HG03175 (cell line): Measurements from ENCODE around the gene PLPP6.

ENCODE experiments used
- ATAC-seq: cut with Tn5 transposase; IDR thresholded peaks from one replicate; pipeline ENCODE4 v1.9.1; 2021; ENCODE audit warnings: mild to moderate bottlenecking, moderate library complexity; ENCODE audit not compliant: unreplicated experiment

Gene PLPP6

DNA sequence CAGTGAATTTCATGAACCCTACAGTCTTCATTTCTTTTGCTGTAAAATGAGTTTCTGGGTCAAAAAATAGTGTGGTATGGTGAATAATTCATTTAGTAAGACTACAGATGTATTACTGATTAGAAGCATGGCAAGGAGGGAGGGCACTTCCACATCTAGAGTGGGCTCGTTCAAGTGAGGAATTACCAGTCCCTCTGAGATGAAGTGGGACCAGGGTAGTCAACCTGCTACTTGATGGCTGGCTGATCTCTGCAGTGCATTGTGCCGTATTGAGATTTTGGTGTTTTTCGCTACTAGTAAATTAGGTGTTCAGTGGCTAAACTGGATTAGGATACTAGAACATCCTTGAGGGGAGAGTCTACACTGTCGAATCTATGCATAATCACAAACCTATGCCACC is 28.1 kb downstream of the PLPP6 start:
- peak; percentile 55 for ATAC-seq

DNA sequence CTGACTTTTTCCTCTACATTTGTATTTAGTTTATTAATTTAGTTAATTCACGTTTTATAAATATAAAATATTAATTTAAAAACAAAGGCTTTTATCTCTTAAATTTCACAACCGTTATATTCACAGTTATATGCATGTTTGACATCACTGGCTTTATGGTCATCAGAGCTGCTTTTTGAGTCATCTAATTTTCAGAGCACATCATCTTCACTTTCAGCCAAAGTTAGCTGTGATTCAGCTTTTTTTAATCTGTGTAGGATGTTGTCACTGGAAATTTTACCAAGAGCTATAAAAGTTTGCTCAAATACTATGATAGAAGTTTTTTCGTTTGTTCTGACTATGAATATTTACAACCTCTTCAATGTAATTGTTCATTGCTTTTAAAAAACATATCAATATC is 29.7 kb downstream of the PLPP6 start:
- ATAC-seq = no peak

GRCh38 chr9:4700091-4700490 is 38.0 kb downstream of the PLPP6 start:
- no peak for ATAC-seq

DNA sequence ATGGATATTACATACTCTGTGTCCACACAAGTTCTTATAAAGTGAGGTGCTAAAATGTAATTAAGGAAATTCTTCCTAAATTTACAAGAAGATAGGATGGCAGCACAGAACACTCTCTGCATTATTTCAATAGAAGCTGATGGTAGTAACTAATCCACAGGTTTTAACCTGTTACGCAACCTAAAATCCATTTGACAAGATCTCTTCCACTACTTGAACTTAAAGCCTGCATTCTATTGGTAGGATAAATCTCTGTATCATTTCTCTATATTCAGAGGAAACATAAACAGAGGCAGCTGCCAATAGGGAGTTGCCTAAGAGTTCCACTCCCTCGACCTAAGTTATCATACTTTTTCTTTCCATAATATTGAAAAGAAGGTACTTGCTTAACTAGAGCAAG is 38.8 kb downstream of the PLPP6 start:
- no peak for ATAC-seq

- ATAC-seq = no peak
Observed at GRCh38 chr9:4701526-4701925, 39.4 kb downstream of the PLPP6 start.

DNA sequence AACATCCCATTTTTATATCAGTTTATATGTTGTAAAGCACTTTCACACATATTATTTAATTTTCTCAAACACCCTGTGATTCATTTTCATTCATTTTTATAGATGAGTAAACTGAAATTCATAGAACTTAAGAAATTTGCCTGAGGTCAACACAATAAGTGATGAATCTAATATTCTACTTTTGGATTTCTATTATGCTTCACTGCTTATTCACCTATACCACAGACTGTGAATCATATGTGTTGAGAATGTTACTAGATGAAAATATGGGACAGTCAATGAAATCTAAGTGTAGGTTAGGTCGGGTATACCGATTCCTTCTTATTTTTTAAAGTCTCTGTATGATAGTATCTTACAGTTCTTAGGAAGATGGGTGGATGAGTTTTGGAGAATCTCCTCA is 42.0 kb downstream of the PLPP6 start:
- no peak for ATAC-seq

DNA sequence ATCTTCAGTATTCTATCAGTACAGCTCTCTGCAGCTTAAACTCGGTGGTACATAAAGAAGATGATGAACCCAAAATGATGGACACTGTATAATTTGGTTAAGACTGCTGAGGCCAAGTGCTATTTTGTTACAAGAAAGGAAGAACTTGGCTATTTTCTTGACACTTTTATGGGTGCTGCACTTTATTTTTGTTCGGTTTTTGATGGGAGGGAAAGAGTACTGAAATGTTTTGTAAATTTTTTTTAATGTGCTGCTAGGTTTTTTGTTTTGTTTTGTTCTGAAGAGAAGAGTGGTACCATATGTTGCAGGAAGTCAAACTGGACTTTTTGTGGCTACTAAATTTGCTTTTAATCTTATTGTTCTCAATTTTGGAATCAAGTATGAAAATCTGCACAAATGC is 43.9 kb downstream of the PLPP6 start:
- no peak for ATAC-seq

- ATAC-seq = no peak
Observed at GRCh38 chr9:4706971-4707622, 45.0 kb downstream of the PLPP6 start.

DNA sequence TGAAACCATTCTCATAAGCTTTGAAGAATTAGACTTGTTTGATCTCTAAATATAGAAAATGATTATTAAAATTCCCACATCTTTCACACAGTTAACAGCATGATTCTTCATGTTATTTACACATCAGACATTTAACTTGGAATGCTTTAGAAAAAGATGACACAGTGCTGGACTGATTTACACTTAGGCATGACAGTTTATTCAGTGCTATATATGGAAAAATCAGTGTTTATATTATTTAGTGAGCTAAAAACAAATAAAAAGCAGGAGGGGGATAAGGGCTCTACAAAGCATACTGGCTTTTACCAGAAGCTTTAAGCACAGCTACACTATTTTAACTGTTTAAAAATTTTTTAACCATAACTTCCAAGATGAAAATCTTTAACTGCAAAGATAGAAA is 47.3 kb downstream of the PLPP6 start:
- ATAC-seq = no peak

DNA sequence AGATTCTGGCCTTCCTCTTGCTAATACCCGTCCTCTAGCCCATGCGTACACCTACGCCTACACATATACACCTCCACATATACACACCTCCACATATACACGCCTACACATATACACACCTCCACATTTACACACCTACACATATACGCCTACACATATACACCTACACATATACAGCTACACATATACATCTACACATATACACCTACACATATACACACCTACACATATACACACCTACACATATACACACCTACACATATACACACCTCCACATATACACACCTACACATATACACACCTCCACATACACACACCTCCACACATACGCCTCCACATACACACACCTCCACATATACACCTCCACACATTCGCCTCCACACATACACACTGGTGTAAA is 51.8 kb downstream of the PLPP6 start:
- no peak for ATAC-seq

DNA sequence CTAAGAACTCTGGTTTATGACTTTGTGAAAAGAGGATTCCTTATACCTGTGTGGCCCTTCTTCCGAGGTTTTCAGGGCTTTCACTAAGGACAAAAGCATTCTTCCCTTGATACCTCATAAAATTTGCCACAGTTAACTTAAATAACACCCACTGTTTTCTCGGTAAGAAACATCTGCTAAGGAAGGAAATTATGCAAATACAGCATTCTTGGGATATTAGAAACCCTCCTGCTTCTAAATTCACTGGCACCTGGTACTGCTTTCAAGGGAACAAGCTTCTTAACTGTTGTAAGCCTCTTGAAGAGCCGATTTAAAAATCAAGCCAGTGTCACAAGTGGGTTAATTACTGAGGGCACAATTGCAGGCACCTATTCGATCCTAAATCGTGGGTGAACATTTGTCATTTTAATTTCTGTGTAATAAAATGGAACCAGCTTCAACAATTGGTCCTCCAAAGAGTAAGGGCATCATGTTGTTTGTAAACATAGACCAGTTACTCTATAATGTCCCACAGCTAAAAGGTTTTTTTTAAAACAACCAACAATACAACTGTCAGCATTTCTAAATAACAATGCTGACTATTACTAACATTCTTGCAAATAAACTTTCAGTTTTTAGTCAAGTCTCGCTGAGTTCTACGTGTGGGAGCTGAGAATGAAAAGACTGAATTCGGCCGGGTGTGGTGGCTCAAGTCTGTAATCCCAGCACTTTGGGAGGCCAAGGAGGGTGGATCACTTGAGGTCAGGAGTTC is 52.3 kb downstream of the PLPP6 start:
- no peak for ATAC-seq
